Measurements from ENCODE around the gene PIP4K2C.
"Not testable (repeated sequence)": the region's sequence is repeated elsewhere in the genome, so short reads cannot be mapped to it uniquely, and the experiment has no call there.

Gene PIP4K2C

GRCh38 chr12:57640175-57641042, 49.4 kb downstream of the PIP4K2C start:
- no peak for DNase-seq (ENCODE audit: low read depth)
- no peak for TF ChIP-seq CTCF (conservative IDR thresholded peaks at IDR 0.05; ENCODE audit: low read depth, low read length)
- no peak overlapping the region for H3K4me3 ChIP-seq (ENCODE audit: low read length)

DNA sequence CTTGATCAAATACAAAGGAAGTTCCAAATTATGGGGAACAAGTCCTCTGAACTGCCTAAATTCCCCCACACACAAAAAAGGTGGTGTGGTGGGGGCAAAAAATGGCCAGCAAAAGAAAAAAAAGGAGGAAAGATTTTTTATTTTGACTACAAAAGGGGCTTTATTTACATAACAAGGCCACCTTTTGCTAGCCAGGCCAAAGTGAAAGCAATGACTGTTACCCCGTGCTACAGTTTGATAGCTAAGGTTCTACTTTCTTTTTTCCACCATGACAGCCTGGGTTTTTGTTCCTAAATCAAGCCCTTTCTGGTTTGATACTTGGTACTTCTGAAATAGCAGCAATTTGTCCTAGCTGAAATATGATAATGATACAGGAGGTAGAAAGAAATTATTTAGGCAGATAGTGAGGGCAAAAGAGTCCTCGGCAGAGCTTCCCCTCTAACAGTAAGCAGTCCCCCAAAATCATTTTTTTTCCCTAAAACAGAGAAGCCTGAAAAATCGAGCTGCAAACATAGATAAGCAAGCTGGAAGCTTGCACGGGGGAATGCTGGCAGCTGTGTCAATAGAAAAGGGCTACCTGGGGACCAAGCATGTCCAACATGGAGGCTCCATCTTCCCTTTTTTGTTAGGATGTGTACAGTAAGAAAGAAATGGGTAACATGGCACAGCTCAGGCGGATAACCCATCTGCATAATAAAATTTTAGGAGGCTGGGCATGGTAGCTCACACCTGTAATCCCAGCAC, 50.9 kb downstream of the PIP4K2C start:
- no peak for DNase-seq (ENCODE audit: low read depth)
- no peak for TF ChIP-seq CTCF (conservative IDR thresholded peaks at IDR 0.05; ENCODE audit: low read depth, low read length)
- no peak overlapping the region for H3K4me3 ChIP-seq (ENCODE audit: low read length)

DNA sequence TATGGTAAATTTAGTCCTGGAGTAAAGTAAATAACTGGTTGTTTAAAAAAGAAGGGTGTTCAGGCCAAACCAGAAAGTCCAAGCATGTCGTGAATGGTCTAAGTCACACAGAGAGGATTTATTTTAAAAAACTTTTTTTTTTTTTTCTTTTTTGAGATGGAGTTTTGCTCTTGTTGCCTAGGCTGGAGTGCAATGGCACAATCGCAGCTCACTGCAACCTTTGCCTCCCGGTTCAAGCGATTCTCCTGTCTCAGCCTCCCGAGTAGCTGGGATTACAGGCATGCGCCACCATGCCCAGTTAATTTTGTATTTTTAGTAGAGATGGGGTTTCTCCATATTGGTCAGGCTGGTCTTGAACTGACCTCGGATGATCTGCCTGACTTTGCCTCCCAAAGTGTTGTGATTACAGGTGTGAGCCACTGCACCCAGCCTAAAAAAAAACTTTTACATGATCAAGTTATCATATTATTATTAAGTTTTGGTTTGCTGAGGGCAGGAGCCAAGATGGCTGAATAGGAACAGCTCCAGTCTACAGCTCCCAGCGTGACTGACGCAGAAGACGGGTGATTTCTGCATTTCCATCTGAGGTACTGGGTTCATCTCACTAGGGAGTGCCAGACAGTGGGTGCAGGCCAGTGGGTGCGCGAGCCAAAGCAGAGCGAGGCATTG, 55.1 kb downstream of the PIP4K2C start:
- H3K4me3 ChIP-seq (ENCODE audit: low read length); DNase-seq (ENCODE audit: low read depth): not testable (repeated sequence)

DNA sequence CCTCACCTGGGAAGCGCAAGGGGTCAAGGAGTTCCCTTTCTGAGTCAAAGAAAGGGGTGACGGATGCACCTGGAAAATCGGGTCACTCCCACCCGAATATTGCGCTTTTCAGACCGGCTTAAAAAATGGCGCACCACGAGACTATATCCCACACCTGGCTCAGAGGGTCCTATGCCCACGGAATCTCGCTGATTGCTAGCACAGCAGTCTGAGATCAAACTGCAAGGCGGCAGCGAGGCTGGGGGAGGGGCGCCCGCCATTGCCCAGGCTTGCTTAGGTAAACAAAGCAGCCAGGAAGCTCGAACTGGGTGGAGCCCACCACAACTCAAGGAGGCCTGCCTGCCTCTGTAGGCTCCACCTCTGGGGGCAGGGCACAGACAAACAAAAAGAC, 55.7 kb downstream of the PIP4K2C start:
- not testable (repeated sequence) for DNase-seq (ENCODE audit: low read depth); H3K4me3 ChIP-seq (ENCODE audit: low read length)
